HEK293 (cell line): Measurements from ENCODE around the gene CD99L2.
"Not testable (repeated sequence)": the region's sequence is repeated elsewhere in the genome, so short reads cannot be mapped to it uniquely, and the experiment has no call there.

Experiments used
- CTCF ChIA-PET: fragments of 350-600 bp; formaldehyde crosslinking; extraction: SDS; loops from one replicate; lab custom pipeline; 2021; ENCODE audit warnings: antibody characterized with exemption; lab: Yijun Ruan, JAX
- POLR2A ChIA-PET: fragments of 300-600 bp; formaldehyde crosslinking; extraction: SDS; loops from one replicate; lab custom pipeline; 2020; ENCODE audit warnings: antibody characterized with exemption, inconsistent platforms; lab: Yijun Ruan, JAX
- H3K27ac ChIP-seq: fragments of 200-500 bp; sonication (Bioruptor generic); 2 replicates; pipeline ENCODE4 v1.5.1; 2014; ENCODE audit warnings: low read depth, low read length, control low read depth, inconsistent platforms; ENCODE audit errors: extremely low read depth
- H3K36me3 ChIP-seq, 2 experiments: fragments of 200-500 bp in 1 of 2; sonication (Bioruptor generic) in 1 of 2; 1 replicate in 1 of 2; 2 replicates in 1 of 2; pipeline ENCODE4 v1.5.1; 2014 to 2017; ENCODE audit warnings: inconsistent platforms in 2 of 2, low read length in 2 of 2; ENCODE audit not compliant: control insufficient read depth in 2 of 2, insufficient read depth in 1 of 2
- H3K4me1 ChIP-seq: fragments of 200-500 bp; sonication (Bioruptor generic); 2 replicates; pipeline ENCODE4 v1.5.1; 2014; ENCODE audit warnings: mild to moderate bottlenecking, low read length, inconsistent platforms; ENCODE audit not compliant: control insufficient read depth, insufficient read depth
- H3K4me3 ChIP-seq: 2 replicates; pipeline ENCODE4 v1.5.1; 2011; ENCODE audit warnings: low read depth, mild to moderate bottlenecking, control low read depth, low read length, moderate library complexity
- H3K9me3 ChIP-seq: fragments of 200-500 bp; sonication (Bioruptor generic); 2 replicates; pipeline ENCODE4 v1.5.1; 2014; ENCODE audit warnings: low read depth, low read length, inconsistent platforms; ENCODE audit not compliant: control insufficient read depth, insufficient read depth
- CTCF ChIP-seq: fragments of 450-650 bp; formaldehyde crosslinking; IDR thresholded peaks from 2 replicates; pipeline ENCODE4 v1.5.1; 2016; ENCODE audit warnings: missing biosample characterization, missing genetic modification characterization
- KLF16 ChIP-seq: fragments of 450-650 bp; formaldehyde crosslinking; IDR thresholded peaks from 2 replicates; pipeline ENCODE4 v1.5.1; 2017; ENCODE audit warnings: missing biosample characterization, missing genetic modification characterization
- KLF9 ChIP-seq: fragments of 450-650 bp; formaldehyde crosslinking; IDR thresholded peaks from 2 replicates; pipeline ENCODE4 v1.5.1; 2016; ENCODE audit warnings: missing biosample characterization, missing genetic modification characterization, low read depth
- MZF1 ChIP-seq: fragments of 450-650 bp; formaldehyde crosslinking; IDR thresholded peaks from 2 replicates; pipeline ENCODE4 v1.5.1; 2017; ENCODE audit warnings: missing biosample characterization, missing genetic modification characterization, borderline replicate concordance
- PRDM2 ChIP-seq: fragments of 450-650 bp; formaldehyde crosslinking; IDR thresholded peaks from 2 replicates; pipeline ENCODE4 v1.5.1; 2016; ENCODE audit warnings: missing biosample characterization, missing genetic modification characterization, borderline replicate concordance
- SETDB1 ChIP-seq: IDR thresholded peaks from one replicate; pipeline ENCODE4 v1.6.1; 2017; ENCODE audit warnings: mild to moderate bottlenecking, low read length, moderate library complexity, mixed read lengths; ENCODE audit not compliant: insufficient read length
- SP3 ChIP-seq: fragments of 450-650 bp; formaldehyde crosslinking; IDR thresholded peaks from 2 replicates; pipeline ENCODE4 v1.5.1; 2016; ENCODE audit warnings: missing biosample characterization, missing genetic modification characterization
- ZNF146 ChIP-seq: fragments of 450-650 bp; formaldehyde crosslinking; IDR thresholded peaks from 2 replicates; pipeline ENCODE4 v1.5.1; 2016; ENCODE audit warnings: missing biosample characterization, missing genetic modification characterization
- ZNF18 ChIP-seq: fragments of 450-650 bp; formaldehyde crosslinking; IDR thresholded peaks from 2 replicates; pipeline ENCODE4 v1.5.1; 2016; ENCODE audit warnings: missing biosample characterization, missing genetic modification characterization
- ZNF211 ChIP-seq: fragments of 450-650 bp; formaldehyde crosslinking; IDR thresholded peaks from 2 replicates; pipeline ENCODE4 v1.5.1; 2016; ENCODE audit warnings: low read depth, missing biosample characterization, missing genetic modification characterization
- ZNF239 ChIP-seq: fragments of 450-650 bp; formaldehyde crosslinking; IDR thresholded peaks from 2 replicates; pipeline ENCODE4 v1.5.1; 2016; ENCODE audit warnings: missing biosample characterization, missing genetic modification characterization
- ZNF26 ChIP-seq: fragments of 450-650 bp; formaldehyde crosslinking; IDR thresholded peaks from 2 replicates; pipeline ENCODE4 v1.5.1; 2016; ENCODE audit warnings: missing biosample characterization, missing genetic modification characterization
- ZNF341 ChIP-seq: fragments of 450-650 bp; formaldehyde crosslinking; IDR thresholded peaks from 2 replicates; pipeline ENCODE4; 2016; ENCODE audit warnings: low read depth, missing biosample characterization, missing genetic modification characterization
- ZNF362 ChIP-seq: fragments of 450-650 bp; formaldehyde crosslinking; IDR thresholded peaks from 2 replicates; pipeline ENCODE4 v1.5.1; 2016; ENCODE audit warnings: missing biosample characterization, missing genetic modification characterization
- ZNF501 ChIP-seq: fragments of 450-650 bp; formaldehyde crosslinking; IDR thresholded peaks from 2 replicates; pipeline ENCODE4 v1.5.1; 2016; ENCODE audit warnings: missing biosample characterization, missing genetic modification characterization
- ZNF621 ChIP-seq: fragments of 450-650 bp; formaldehyde crosslinking; IDR thresholded peaks from 2 replicates; pipeline ENCODE4 v1.5.1; 2017; ENCODE audit warnings: missing biosample characterization, missing genetic modification characterization
- ZNF791 ChIP-seq: fragments of 450-650 bp; formaldehyde crosslinking; IDR thresholded peaks from 2 replicates; pipeline ENCODE4 v1.5.1; 2016; ENCODE audit warnings: missing biosample characterization, missing genetic modification characterization
- ZNF792 ChIP-seq: fragments of 450-650 bp; formaldehyde crosslinking; IDR thresholded peaks from 2 replicates; pipeline ENCODE4 v1.5.1; 2016; ENCODE audit warnings: missing biosample characterization, missing genetic modification characterization

CD99L2 gene

GRCh38 chrX:150879855-150880807 is 18.3 kb downstream of the CD99L2 start:
- no peaks in the 10 kb centered on the region for H3K4me1 ChIP-seq
- H3K4me3 ChIP-seq = no peak overlapping the region
- no peak overlapping the region for H3K27ac ChIP-seq
- TF ChIP-seq MZF1 (tag by site-specific recombination) (peak; percentile 83; the same call in 1 of the 2 replicates), CTCF (tag by site-specific recombination) (no peak), ZNF362 (tag by site-specific recombination) (peak; percentile 63; the same call in 1 of the 2 replicates), ZNF18 (tag by site-specific recombination) (peak; percentile 23; the same call in 1 of the 2 replicates), ZNF146 (peak; percentile 45), ZNF792 (no peak)
- TF ChIP-seq, all 188 proteins: peak for 4
- no peaks in the 10 kb centered on the region; the same call in 1 of the 2 replicates for H3K9me3 ChIP-seq
- CTCF ChIA-PET = no interaction called here
- no peaks in the 10 kb centered on the region for H3K36me3 ChIP-seq
- POLR2A ChIA-PET = interaction anchor here (1.4 kb wide), 1 partner anchor 18 kb away, joined by 4 read pairs; the partner anchor contains the start of gene CD99L2

GRCh38 chrX:150875621-150876020 is 22.8 kb downstream of the CD99L2 start:
- POLR2A ChIA-PET, H3K4me1 ChIP-seq, H3K27ac ChIP-seq, H3K4me3 ChIP-seq, H3K9me3 ChIP-seq, H3K36me3 ChIP-seq, CTCF ChIA-PET: not testable (repeated sequence)
- peak; percentile 67 for TF ChIP-seq SETDB1

GRCh38 chrX:150874448-150874847 is 24.0 kb downstream of the CD99L2 start:
- H3K9me3 ChIP-seq = no peaks in the 10 kb centered on the region; the same call in 1 of the 2 replicates
- no peak overlapping the region for H3K27ac ChIP-seq
- no peak overlapping the region for H3K4me3 ChIP-seq
- POLR2A ChIA-PET = no interaction called here
- CTCF ChIA-PET = no interaction called here
- no peaks in the 10 kb centered on the region for H3K36me3 ChIP-seq
- no peaks in the 10 kb centered on the region for H3K4me1 ChIP-seq
- TF ChIP-seq ZNF621 (tag by site-specific recombination) = no peak
- no peak for TF ChIP-seq ZNF501
- TF ChIP-seq ZNF211 (tag by site-specific recombination) = no peak
- TF ChIP-seq KLF9 (tag by site-specific recombination) = no peak
- TF ChIP-seq ZNF791 (tag by site-specific recombination) = no peak
- TF ChIP-seq SP3 = no peak
- TF ChIP-seq ZNF341 (tag by site-specific recombination) = no peak
- no peak for TF ChIP-seq ZNF239 (tag by site-specific recombination)
- TF ChIP-seq PRDM2 (tag by site-specific recombination) = no peak
- TF ChIP-seq KLF16 (tag by site-specific recombination) = no peak
- no peak for TF ChIP-seq MZF1 (tag by site-specific recombination)
- no peak for TF ChIP-seq ZNF26 (tag by site-specific recombination)
